ENCODE results near the gene NFIX. TPM values are rescaled to one million over a fixed set of nuclear protein-coding genes. Genes with fewer than 3 reads are reported as not detected.

Gene NFIX
- total RNA-seq, 4 donors from 2014 or later: 39.8 to 55.8 (median 48.2) TPM

DNA sequence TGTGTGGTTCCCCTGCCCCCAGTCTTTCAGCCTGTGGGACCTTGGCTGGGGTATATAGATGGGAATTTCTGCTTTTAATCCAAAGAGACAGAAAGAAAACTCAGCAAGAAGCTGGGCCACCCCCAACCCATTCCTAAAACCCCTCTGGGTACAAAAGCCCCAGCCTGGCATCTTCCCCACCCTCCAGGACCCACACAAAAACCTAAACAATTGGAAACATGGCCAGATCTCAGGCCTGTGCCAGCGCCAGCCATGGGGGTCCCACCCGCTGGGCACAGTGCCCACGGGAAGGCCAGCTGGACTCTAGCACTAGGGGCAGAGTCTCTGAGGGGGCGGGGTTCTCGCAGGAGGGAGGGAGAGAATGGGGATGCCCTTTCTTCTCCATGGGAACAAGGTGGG, 98.8 kb downstream of the NFIX start:
- WGBS, 2 donors: 26 to 29% methylated on average over 5 of the region's 5 CpGs
- no peak for DNase-seq (ENCODE audit: low spot score in 2 of 2)
- Histone ChIP-seq H3K36me3 (peaks cover 0 to 21% (median 0%) of the 10 kb centered on the region in 3 donors), H3K4me3 (no peak overlapping the region), H3K27ac (peak overlapping the region; percentile 72 to 88 (median 82)), H3K27me3 (no peaks in the 10 kb centered on the region), H3K4me1 (peaks cover 0 to 98% (median 80%) of the 10 kb centered on the region in 4 donors), H3K9me3 (no peaks in the 10 kb centered on the region)
- TF ChIP-seq CTCF (IDR thresholded peaks at IDR 0.05): peak in 1 of 5 experiments; percentile 1
- TF ChIP-seq POLR2A (IDR thresholded peaks at IDR 0.05): no peak

- peak overlapping the region in 2 of 4 donors; percentile 35 to 40 for H3K4me3 ChIP-seq
- 40 to 56% methylated on average over 16 of the region's 16 CpGs for WGBS, 2 donors
Measured at GRCh38 chr19:13094771-13095392, 99.6 kb downstream of the NFIX start.

GRCh38 chr19:13095393-13095784, 100.1 kb downstream of the NFIX start:
- 60 to 66% methylated on average over 16 to 25 of the region's 25 CpGs for WGBS, 2 donors
- TF ChIP-seq POLR2A (IDR thresholded peaks at IDR 0.05) (no peak), EP300 (IDR thresholded peaks at IDR 0.05) (no peak), CTCF (IDR thresholded peaks at IDR 0.05) (no peak)
- Histone ChIP-seq H3K36me3 (peaks cover 0 to 10% (median 0%) of the 10 kb centered on the region in 3 donors), H3K27ac (peak overlapping the region in 3 of 4 donors; percentile 77 to 88 (median 88)), H3K4me3 (peak overlapping the region in 2 of 4 donors; percentile 35 to 40), H3K4me1 (peaks cover 0 to 92% (median 77%) of the 10 kb centered on the region in 4 donors), H3K27me3 (no peaks in the 10 kb centered on the region), H3K9me3 (no peaks in the 10 kb centered on the region)
- DNase-seq (ENCODE audit: low spot score in 2 of 2): no peak

More at GRCh38 chr19:13094771-13095392, 99.6 kb downstream of the NFIX start:
- Histone ChIP-seq H3K36me3 (peaks cover 0 to 13% (median 0%) of the 10 kb centered on the region in 3 donors), H3K27ac (peak overlapping the region; percentile 72 to 88 (median 82)), H3K4me1 (peaks cover 0 to 92% (median 80%) of the 10 kb centered on the region in 4 donors), H3K27me3 (no peaks in the 10 kb centered on the region), H3K9me3 (no peaks in the 10 kb centered on the region)
- TF ChIP-seq POLR2A (IDR thresholded peaks at IDR 0.05): peak in 1 of 2 donors; percentile 2
- TF ChIP-seq EP300 (IDR thresholded peaks at IDR 0.05): no peak
- no peak for DNase-seq (ENCODE audit: low spot score in 2 of 2)

GRCh38 chr19:13095934-13096927, 101.0 kb downstream of the NFIX start:
- no peak for DNase-seq (ENCODE audit: low spot score in 2 of 2)
- 67 to 70% methylated on average over 33 to 40 of the region's 44 CpGs for WGBS, 2 donors
- H3K9me3 ChIP-seq: no peaks in the 10 kb centered on the region
- peaks cover 0 to 92% (median 73%) of the 10 kb centered on the region in 4 donors for H3K4me1 ChIP-seq
- H3K27ac ChIP-seq: peak overlapping the region; percentile 49 to 88 (median 82)
- TF ChIP-seq EP300 (IDR thresholded peaks at IDR 0.05) (no peak), POLR2A (IDR thresholded peaks at IDR 0.05) (peak in 1 of 2 donors; percentile 10), CTCF (IDR thresholded peaks at IDR 0.05) (peak in 2 of 5 experiments; percentile 5 to 10)
- peaks cover 0 to 8% (median 0%) of the 10 kb centered on the region in 3 donors for H3K36me3 ChIP-seq
- H3K27me3 ChIP-seq: no peaks in the 10 kb centered on the region
- peak overlapping the region in 2 of 4 donors; percentile 35 to 40 for H3K4me3 ChIP-seq

- 54 to 56% methylated on average over 20 of the region's 20 CpGs for WGBS, 2 donors
Measured at GRCh38 chr19:13097033-13097462, 101.8 kb downstream of the NFIX start.

More at GRCh38 chr19:13097033-13097462, 101.8 kb downstream of the NFIX start:
- peak in 1 of 2 donors; percentile 29 for TF ChIP-seq EP300 (IDR thresholded peaks at IDR 0.05)
- TF ChIP-seq POLR2A (IDR thresholded peaks at IDR 0.05): no peak
- H3K36me3 ChIP-seq: peaks cover 0 to 8% (median 0%) of the 10 kb centered on the region in 3 donors
- no peaks in the 10 kb centered on the region for H3K9me3 ChIP-seq
- H3K27me3 ChIP-seq: no peaks in the 10 kb centered on the region
- peak overlapping the region in 3 of 4 donors; percentile 29 to 57 (median 43) for H3K4me3 ChIP-seq
- no peak for DNase-seq (ENCODE audit: low spot score in 2 of 2)
- peak overlapping the region; percentile 79 to 93 (median 86) for H3K27ac ChIP-seq
- peaks cover 0 to 92% (median 67%) of the 10 kb centered on the region in 4 donors for H3K4me1 ChIP-seq

Data from tibial nerve (tissue), 4 donors.